Neural cell (in vitro differentiated cells): ENCODE data around the gene SLC25A47. TPM values are rescaled to one million over a fixed set of nuclear protein-coding genes. Genes with fewer than 3 reads are reported as not detected.

ENCODE experiments used
- H2AFZ ChIP-seq: fragments of 200-600, 300-800 bp; sonication (generic), shearing (Covaris generic); 2 replicates; pipeline ENCODE4 v1.6.0; 2014; ENCODE audit warnings: low read depth, mild to moderate bottlenecking, antibody characterized with exemption, low read length, moderate library complexity
- H3F3A ChIP-seq: fragments of 200-600 bp; shearing (Covaris generic); 2 replicates; pipeline ENCODE4 v1.6.1; 2016; ENCODE audit warnings: mild to moderate bottlenecking, moderate library complexity, mixed read lengths, antibody characterized with exemption, low read length; ENCODE audit not compliant: insufficient read depth, poor library complexity, severe bottlenecking
- H3K27ac ChIP-seq: fragments of 200-600, 300-800 bp; sonication (generic), shearing (Covaris generic); 2 replicates; pipeline ENCODE4 v1.5.1; 2014; ENCODE audit warnings: mild to moderate bottlenecking, low read length, moderate library complexity
- H3K27me3 ChIP-seq: fragments of 300-800, 200-600 bp; sonication (generic), shearing (Covaris generic); 2 replicates; pipeline ENCODE4 v1.6.0; 2014; ENCODE audit warnings: mild to moderate bottlenecking, low read depth, low read length, moderate library complexity; ENCODE audit not compliant: insufficient read depth
- H3K36me3 ChIP-seq: fragments of 300-800, 200-600 bp; sonication (generic), shearing (Covaris generic); 2 replicates; pipeline ENCODE4 v1.5.1; 2014; ENCODE audit warnings: mild to moderate bottlenecking, antibody characterized with exemption, low read length, moderate library complexity; ENCODE audit not compliant: insufficient read depth
- H3K4me2 ChIP-seq: fragments of 300-800, 200-600 bp; sonication (generic), shearing (Covaris generic); 2 replicates; pipeline ENCODE4 v1.6.0; 2014; ENCODE audit warnings: mild to moderate bottlenecking, low read length
- H3K4me3 ChIP-seq: fragments of 300-800, 200-600 bp; sonication (generic), shearing (Covaris generic); 2 replicates; pipeline ENCODE4 v1.5.1; 2014; ENCODE audit warnings: mild to moderate bottlenecking, low read length, moderate library complexity
- H3K79me2 ChIP-seq: fragments of 200-600 bp; shearing (Covaris generic); replicated peaks from 2 replicates; pipeline ENCODE4 v1.6.0; 2014; ENCODE audit warnings: mild to moderate bottlenecking, low read length, moderate library complexity; ENCODE audit not compliant: insufficient read depth
- H3K9ac ChIP-seq: fragments of 300-800, 200-600 bp; sonication (generic), shearing (Covaris generic); 2 replicates; pipeline ENCODE4 v1.6.1; 2016; ENCODE audit warnings: mild to moderate bottlenecking, low read length, mixed read lengths
- H3K9me2 ChIP-seq: fragments of 200-600 bp; shearing (Covaris generic); 2 replicates; pipeline ENCODE4 v1.6.1; 2016; ENCODE audit warnings: mild to moderate bottlenecking, low read length, mixed read lengths; ENCODE audit not compliant: insufficient read depth
- H3K9me3 ChIP-seq: fragments of 200-600, 300-800 bp; sonication (generic), shearing (Covaris generic); 2 replicates; pipeline ENCODE4 v1.6.1; 2016; ENCODE audit warnings: mild to moderate bottlenecking, mixed run types, low read length, moderate library complexity, mixed read lengths
- H4K20me1 ChIP-seq: fragments of 200-600 bp; shearing (Covaris generic); 2 replicates; pipeline ENCODE4 v1.6.1; 2016; ENCODE audit warnings: mild to moderate bottlenecking, mixed run types; ENCODE audit not compliant: insufficient read depth
- EP300 ChIP-seq: fragments of 450-650 bp; conservative IDR thresholded peaks from 2 replicates; pipeline ENCODE4 v1.6.1; 2014; ENCODE audit warnings: antibody characterized with exemption, mild to moderate bottlenecking, moderate library complexity; ENCODE audit not compliant: poor library complexity, severe bottlenecking
- EZH2 ChIP-seq: fragments of 200-600, 300-800 bp; shearing (Covaris generic), sonication (generic); IDR thresholded peaks from 2 replicates; pipeline ENCODE4 v1.6.1; 2014; ENCODE audit warnings: antibody characterized with exemption, low read length, borderline replicate concordance, mild to moderate bottlenecking; ENCODE audit not compliant: insufficient read depth, poor library complexity, severe bottlenecking
- MXI1 ChIP-seq: fragments of 450-650 bp; conservative IDR thresholded peaks from 2 replicates; pipeline ENCODE4 v1.6.1; 2014; ENCODE audit warnings: antibody characterized with exemption, mild to moderate bottlenecking; ENCODE audit not compliant: poor library complexity, severe bottlenecking
- POLR2AphosphoS5 ChIP-seq: IDR thresholded peaks from 2 replicates; pipeline ENCODE4 v1.6.1; 2012
- RAD21 ChIP-seq: fragments of 450-650 bp; conservative IDR thresholded peaks from 2 replicates; pipeline ENCODE4 v1.6.1; 2014; ENCODE audit warnings: antibody characterized with exemption, mild to moderate bottlenecking, moderate library complexity
- SMC3 ChIP-seq: fragments of 450-650 bp; conservative IDR thresholded peaks from 2 replicates; pipeline ENCODE4 v1.6.1; 2014; ENCODE audit warnings: antibody characterized with exemption, mild to moderate bottlenecking, moderate library complexity; ENCODE audit not compliant: poor library complexity
- TAF1 ChIP-seq: IDR thresholded peaks from 2 replicates; pipeline ENCODE4 v1.6.1; 2012; ENCODE audit warnings: low read depth
- polyA plus RNA-seq: library from polyadenylated mRNA; depleted of rRNA; stranded (reverse); fragments of >200 nt; gene quantifications from 2 replicates; pipeline ENCODE4 v1.2.3, GENCODE V29; 2014
- TF ChIP-seq, protein P1 (sequence below): IDR thresholded peaks from 2 replicates; pipeline ENCODE4 v1.6.1; 2012; ENCODE audit warnings: borderline replicate concordance
- TF ChIP-seq, protein P2 (sequence below): fragments of 450-650 bp; IDR thresholded peaks from 2 replicates; pipeline ENCODE4 v1.5.1; 2014; ENCODE audit warnings: antibody characterized with exemption, mild to moderate bottlenecking, moderate library complexity; ENCODE audit not compliant: poor library complexity, severe bottlenecking

SLC25A47 gene
- polyA plus RNA-seq, 1 donor from 2014 or later: not detected

DNA sequence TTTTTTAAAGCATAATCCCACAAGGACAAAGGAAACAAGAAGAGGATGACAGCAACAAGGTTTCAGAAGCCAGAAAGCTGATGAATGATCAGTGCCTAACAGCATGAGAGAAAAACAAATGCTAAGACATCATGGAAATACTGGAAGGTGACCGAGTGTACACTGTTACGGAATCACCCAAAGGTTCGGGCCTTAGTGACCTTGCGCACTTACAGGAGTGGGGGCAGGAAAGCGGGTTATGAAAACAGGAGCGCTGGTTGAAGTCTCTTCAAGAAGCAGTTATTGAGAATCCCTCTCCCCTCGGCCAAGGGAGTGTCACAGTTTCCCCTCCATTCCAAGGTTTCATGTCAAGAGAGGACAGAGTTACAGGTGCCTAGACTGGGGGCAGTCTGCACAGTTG lies 42.6 kb downstream of the SLC25A47 start (continued):
- TF ChIP-seq, protein P1, sequence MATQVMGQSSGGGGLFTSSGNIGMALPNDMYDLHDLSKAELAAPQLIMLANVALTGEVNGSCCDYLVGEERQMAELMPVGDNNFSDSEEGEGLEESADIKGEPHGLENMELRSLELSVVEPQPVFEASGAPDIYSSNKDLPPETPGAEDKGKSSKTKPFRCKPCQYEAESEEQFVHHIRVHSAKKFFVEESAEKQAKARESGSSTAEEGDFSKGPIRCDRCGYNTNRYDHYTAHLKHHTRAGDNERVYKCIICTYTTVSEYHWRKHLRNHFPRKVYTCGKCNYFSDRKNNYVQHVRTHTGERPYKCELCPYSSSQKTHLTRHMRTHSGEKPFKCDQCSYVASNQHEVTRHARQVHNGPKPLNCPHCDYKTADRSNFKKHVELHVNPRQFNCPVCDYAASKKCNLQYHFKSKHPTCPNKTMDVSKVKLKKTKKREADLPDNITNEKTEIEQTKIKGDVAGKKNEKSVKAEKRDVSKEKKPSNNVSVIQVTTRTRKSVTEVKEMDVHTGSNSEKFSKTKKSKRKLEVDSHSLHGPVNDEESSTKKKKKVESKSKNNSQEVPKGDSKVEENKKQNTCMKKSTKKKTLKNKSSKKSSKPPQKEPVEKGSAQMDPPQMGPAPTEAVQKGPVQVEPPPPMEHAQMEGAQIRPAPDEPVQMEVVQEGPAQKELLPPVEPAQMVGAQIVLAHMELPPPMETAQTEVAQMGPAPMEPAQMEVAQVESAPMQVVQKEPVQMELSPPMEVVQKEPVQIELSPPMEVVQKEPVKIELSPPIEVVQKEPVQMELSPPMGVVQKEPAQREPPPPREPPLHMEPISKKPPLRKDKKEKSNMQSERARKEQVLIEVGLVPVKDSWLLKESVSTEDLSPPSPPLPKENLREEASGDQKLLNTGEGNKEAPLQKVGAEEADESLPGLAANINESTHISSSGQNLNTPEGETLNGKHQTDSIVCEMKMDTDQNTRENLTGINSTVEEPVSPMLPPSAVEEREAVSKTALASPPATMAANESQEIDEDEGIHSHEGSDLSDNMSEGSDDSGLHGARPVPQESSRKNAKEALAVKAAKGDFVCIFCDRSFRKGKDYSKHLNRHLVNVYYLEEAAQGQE: no peak

DNA sequence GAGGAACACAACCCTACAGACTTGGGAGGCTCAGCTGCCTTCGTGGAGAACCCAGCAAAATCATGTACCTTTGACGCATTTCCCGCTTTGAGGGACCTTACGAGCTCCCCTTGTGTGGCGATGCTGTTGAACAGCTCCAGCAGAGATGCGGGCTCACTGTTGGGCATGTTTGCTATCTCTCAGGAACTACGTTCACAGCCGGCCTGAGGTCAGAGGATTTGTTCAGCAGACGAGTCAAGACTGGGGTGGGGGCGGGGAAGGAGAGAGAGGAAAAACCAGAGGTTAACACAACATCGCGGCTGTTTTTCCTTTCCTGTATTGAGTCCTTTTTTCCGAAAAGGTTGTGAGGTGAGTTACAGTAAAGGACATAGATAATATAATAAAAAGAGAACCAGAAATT lies 45.9 kb downstream of the SLC25A47 start:
- no peak overlapping the region for H3K4me3 ChIP-seq
- H4K20me1 ChIP-seq: no peaks in the 10 kb centered on the region
- H3F3A ChIP-seq: no peaks in the 10 kb centered on the region
- H3K9me3 ChIP-seq: no peaks in the 10 kb centered on the region
- H3K36me3 ChIP-seq: no peaks in the 10 kb centered on the region
- H3K27ac ChIP-seq: no peak overlapping the region
- no peaks in the 10 kb centered on the region for H3K9me2 ChIP-seq
- TF ChIP-seq SMC3 (no peak), RAD21 (no peak), EP300 (no peak), EZH2 (no peak), TAF1 (no peak), MXI1 (no peak), POLR2AphosphoS5 (no peak)
- TF ChIP-seq, protein P1: no peak
- TF ChIP-seq, protein P2, sequence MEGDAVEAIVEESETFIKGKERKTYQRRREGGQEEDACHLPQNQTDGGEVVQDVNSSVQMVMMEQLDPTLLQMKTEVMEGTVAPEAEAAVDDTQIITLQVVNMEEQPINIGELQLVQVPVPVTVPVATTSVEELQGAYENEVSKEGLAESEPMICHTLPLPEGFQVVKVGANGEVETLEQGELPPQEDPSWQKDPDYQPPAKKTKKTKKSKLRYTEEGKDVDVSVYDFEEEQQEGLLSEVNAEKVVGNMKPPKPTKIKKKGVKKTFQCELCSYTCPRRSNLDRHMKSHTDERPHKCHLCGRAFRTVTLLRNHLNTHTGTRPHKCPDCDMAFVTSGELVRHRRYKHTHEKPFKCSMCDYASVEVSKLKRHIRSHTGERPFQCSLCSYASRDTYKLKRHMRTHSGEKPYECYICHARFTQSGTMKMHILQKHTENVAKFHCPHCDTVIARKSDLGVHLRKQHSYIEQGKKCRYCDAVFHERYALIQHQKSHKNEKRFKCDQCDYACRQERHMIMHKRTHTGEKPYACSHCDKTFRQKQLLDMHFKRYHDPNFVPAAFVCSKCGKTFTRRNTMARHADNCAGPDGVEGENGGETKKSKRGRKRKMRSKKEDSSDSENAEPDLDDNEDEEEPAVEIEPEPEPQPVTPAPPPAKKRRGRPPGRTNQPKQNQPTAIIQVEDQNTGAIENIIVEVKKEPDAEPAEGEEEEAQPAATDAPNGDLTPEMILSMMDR: no peak
- no peaks in the 10 kb centered on the region for H3K79me2 ChIP-seq
- no peak overlapping the region for H2AFZ ChIP-seq
- H3K27me3 ChIP-seq: no peaks in the 10 kb centered on the region
- H3K4me2 ChIP-seq: no peak overlapping the region
- H3K9ac ChIP-seq: no peak overlapping the region
